ENCODE measurements around the gene ADTRP. TPM values are rescaled to one million over a fixed set of nuclear protein-coding genes. Genes with fewer than 3 reads are reported as not detected.

ADTRP gene
- total RNA-seq, 1 donor from 2014 or later, result not detected

DNA sequence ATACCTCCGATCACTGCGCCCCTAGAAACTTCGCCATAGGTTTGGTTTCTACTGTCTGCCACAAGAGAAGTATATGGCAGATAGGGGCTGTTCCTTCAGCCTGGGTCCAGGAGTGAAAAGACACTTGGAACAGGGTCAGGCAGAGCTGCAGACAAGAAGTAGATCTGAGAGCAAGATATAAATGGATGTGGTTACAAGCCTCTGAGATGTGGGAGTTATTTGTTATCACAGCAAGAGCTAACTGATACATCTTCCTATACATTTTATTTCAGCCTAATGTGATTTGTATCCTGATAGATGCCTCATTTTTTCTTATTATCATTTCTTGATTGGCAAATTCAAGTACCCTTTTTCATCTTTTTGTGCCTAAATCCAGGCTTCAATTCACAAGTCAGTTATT, 40.9 kb upstream of the ADTRP start:
- Histone ChIP-seq H3K27ac (no peak overlapping the region), H3K4me3 (no peak overlapping the region)
- intact Hi-C loops (cut with DNase I), result no loop called here

DNA sequence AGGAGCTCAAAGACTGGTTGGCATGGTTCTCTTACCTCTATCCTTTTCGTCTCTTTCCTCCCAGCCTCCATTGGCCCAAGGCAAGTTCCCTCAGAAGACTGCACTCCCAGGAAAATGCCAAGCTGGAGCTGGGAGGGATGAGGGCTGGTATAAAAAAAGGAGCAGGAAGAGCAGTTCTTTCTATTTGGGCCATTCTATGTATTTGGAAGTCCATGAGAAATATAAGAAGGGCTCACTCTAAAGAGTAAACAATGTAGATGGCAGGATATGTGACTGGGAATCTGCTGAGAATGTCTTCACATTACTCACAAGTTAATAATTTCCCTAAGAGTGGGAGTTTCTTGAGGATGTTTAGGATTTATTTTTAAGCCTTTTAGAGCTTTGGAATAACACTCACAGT, 36.6 kb upstream of the ADTRP start:
- Histone ChIP-seq H3K36me3 (no peaks in the 10 kb centered on the region), H3K27me3 (no peaks in the 10 kb centered on the region), H3K9me3 (no peaks in the 10 kb centered on the region), H3K4me1 (peaks cover 39% of the 10 kb centered on the region), H3K27ac (peak overlapping the region; percentile 39), H3K4me3 (no peak overlapping the region)
- no peak for DNase-seq (ENCODE audit: extremely low spot score in 2 of 2)
- intact Hi-C loops (cut with DNase I), result no loop called here
- TF ChIP-seq POLR2A (IDR thresholded peaks at IDR 0.05), result no peak
- TF ChIP-seq POLR2AphosphoS5 (IDR thresholded peaks at IDR 0.05; ENCODE audit: insufficient read depth in 1 of 2, low read depth in 1 of 2), result no peak
- TF ChIP-seq, protein P1, sequence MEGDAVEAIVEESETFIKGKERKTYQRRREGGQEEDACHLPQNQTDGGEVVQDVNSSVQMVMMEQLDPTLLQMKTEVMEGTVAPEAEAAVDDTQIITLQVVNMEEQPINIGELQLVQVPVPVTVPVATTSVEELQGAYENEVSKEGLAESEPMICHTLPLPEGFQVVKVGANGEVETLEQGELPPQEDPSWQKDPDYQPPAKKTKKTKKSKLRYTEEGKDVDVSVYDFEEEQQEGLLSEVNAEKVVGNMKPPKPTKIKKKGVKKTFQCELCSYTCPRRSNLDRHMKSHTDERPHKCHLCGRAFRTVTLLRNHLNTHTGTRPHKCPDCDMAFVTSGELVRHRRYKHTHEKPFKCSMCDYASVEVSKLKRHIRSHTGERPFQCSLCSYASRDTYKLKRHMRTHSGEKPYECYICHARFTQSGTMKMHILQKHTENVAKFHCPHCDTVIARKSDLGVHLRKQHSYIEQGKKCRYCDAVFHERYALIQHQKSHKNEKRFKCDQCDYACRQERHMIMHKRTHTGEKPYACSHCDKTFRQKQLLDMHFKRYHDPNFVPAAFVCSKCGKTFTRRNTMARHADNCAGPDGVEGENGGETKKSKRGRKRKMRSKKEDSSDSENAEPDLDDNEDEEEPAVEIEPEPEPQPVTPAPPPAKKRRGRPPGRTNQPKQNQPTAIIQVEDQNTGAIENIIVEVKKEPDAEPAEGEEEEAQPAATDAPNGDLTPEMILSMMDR (IDR thresholded peaks at IDR 0.05), result no peak

More for the DNA sequence above, 40.9 kb upstream of the ADTRP start:
- Histone ChIP-seq H3K27me3 (no peaks in the 10 kb centered on the region), H3K9me3 (no peaks in the 10 kb centered on the region), H3K4me1 (peaks cover 11% of the 10 kb centered on the region), H3K36me3 (no peaks in the 10 kb centered on the region)
- TF ChIP-seq, protein P1 (IDR thresholded peaks at IDR 0.05), result no peak
- TF ChIP-seq POLR2A (IDR thresholded peaks at IDR 0.05) (no peak), POLR2AphosphoS5 (IDR thresholded peaks at IDR 0.05; ENCODE audit: insufficient read depth in 1 of 2, low read depth in 1 of 2) (no peak)
- DNase-seq (ENCODE audit: extremely low spot score in 2 of 2), result no peak

DNA sequence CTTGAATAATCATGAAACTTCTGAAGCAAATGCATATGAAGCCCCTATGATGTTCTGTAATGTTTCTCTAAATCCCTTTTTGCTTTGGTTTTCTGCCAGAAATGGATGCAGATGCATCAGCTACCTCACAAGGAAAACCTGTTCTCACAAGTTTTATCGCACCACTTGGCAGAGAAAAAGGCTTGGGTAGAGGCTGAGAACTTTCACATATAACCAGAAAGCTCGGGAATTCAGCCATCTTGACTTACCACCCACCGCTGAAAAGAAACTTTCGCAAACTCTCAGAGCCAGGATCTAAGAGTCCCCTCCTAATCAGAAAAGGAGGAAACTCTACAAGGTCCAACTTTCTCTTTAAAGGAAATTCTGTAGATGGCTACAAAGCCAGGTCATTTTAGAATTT, 36.2 kb upstream of the ADTRP start:
- Histone ChIP-seq H3K4me3 (no peak overlapping the region), H3K4me1 (peaks cover 43% of the 10 kb centered on the region), H3K27ac (peak overlapping the region; percentile 39), H3K36me3 (no peaks in the 10 kb centered on the region), H3K27me3 (no peaks in the 10 kb centered on the region), H3K9me3 (no peaks in the 10 kb centered on the region)
- no peak for DNase-seq (ENCODE audit: extremely low spot score in 2 of 2)
- no peak for TF ChIP-seq POLR2AphosphoS5 (IDR thresholded peaks at IDR 0.05; ENCODE audit: insufficient read depth in 1 of 2, low read depth in 1 of 2)
- intact Hi-C loops (cut with DNase I), result loop anchor here (1.0 kb wide), 1 partner anchor 44 kb away; no protein-coding TSS in a partner anchor

DNA sequence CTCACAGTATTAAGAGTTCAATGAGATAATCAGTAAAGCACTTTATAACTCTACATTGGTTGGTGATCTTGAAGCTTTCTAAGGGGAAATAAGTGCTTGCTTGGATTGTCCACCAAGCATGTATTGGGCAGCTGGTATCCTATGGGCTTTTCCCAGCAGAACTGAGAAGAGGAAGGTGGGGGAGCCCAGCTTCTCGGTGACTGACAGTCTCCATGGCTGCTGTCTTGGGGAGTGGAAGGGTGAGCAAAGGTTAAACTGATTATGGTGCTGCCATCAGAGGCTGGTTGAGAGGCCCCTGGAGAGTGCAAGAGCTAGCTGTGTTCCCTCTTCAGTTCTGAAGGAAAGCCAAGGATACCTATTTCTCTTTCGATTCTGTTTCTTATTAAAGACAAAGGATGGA, 35.5 kb upstream of the ADTRP start:
- Histone ChIP-seq H3K9me3 (no peaks in the 10 kb centered on the region), H3K36me3 (no peaks in the 10 kb centered on the region), H3K27ac (no peak overlapping the region), H3K4me3 (no peak overlapping the region), H3K27me3 (no peaks in the 10 kb centered on the region), H3K4me1 (peaks cover 47% of the 10 kb centered on the region)
- no peak for TF ChIP-seq POLR2AphosphoS5 (IDR thresholded peaks at IDR 0.05; ENCODE audit: insufficient read depth in 1 of 2, low read depth in 1 of 2)
- intact Hi-C loops (cut with DNase I), result loop anchor here (1.0 kb wide), 1 partner anchor 43 kb away; no protein-coding TSS in a partner anchor
- DNase-seq (ENCODE audit: extremely low spot score in 2 of 2), result no peak

DNA sequence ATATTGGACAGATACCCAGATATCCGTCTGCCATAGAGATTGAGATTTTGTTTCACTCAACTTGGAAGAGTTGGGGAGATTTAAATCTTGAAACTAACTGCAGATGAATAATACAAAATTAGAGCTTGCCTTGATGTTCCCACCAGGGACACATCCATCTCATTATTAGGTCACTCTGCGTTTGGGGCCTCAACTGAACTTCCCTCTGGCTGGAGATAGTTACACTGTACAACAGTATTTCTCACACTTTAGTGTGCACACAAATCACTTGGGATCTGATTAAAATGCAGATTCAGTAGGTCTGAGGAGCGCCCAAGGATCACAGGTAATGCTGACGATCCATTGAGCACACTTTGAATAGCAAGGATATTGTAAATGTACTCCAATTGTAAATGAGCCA, 35.0 kb upstream of the ADTRP start:
- no peak for DNase-seq (ENCODE audit: extremely low spot score in 2 of 2)
- Histone ChIP-seq H3K4me3 (no peak overlapping the region), H3K4me1 (peaks cover 47% of the 10 kb centered on the region), H3K27ac (no peak overlapping the region), H3K36me3 (no peaks in the 10 kb centered on the region), H3K27me3 (no peaks in the 10 kb centered on the region), H3K9me3 (no peaks in the 10 kb centered on the region)
- intact Hi-C loops (cut with DNase I), result loop anchor here (1.0 kb wide), 1 partner anchor 42 kb away; no protein-coding TSS in a partner anchor
- TF ChIP-seq, protein P1 (IDR thresholded peaks at IDR 0.05), result no peak
- TF ChIP-seq POLR2A (IDR thresholded peaks at IDR 0.05), result no peak
- TF ChIP-seq POLR2AphosphoS5 (IDR thresholded peaks at IDR 0.05; ENCODE audit: insufficient read depth in 1 of 2, low read depth in 1 of 2), result no peak

DNA sequence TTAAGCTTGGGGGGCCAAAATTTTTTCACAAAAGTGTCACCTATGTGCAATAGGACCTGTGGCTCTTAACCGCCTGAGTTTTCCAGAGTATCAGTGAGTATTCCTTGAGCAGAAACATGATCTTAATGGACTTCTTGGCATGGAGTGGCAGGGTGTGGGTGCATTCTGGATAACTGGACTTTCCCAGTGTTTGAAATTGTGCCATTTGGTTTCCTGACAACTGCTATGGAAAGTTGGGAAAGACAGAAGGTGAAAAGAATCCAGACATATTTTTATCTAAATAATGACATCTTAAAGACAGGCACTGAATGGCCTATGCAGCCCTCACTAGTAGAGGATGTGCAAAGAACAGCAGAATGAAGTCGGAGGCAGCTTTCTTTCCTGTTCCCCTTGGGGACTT, 34.3 kb upstream of the ADTRP start:
- H3K4me3 ChIP-seq, result no peak overlapping the region
- intact Hi-C loops (cut with DNase I), result no loop called here

More for the DNA sequence above, 34.3 kb upstream of the ADTRP start:
- no peaks in the 10 kb centered on the region for H3K9me3 ChIP-seq
- TF ChIP-seq, protein P1 (IDR thresholded peaks at IDR 0.05), result no peak
- TF ChIP-seq POLR2AphosphoS5 (IDR thresholded peaks at IDR 0.05; ENCODE audit: insufficient read depth in 1 of 2, low read depth in 1 of 2), result no peak
- TF ChIP-seq POLR2A (IDR thresholded peaks at IDR 0.05), result no peak
- no peak for DNase-seq (ENCODE audit: extremely low spot score in 2 of 2)
- no peak overlapping the region for H3K27ac ChIP-seq
- H3K4me1 ChIP-seq, result peaks cover 47% of the 10 kb centered on the region
- no peaks in the 10 kb centered on the region for H3K27me3 ChIP-seq
- H3K36me3 ChIP-seq, result no peaks in the 10 kb centered on the region
